GM10248 (cell line): ENCODE measurements around the gene FHOD3.

ENCODE experiments used
- CTCF ChIA-PET: fragments of 300-600 bp; sonication (Branson Sonifier 250); formaldehyde crosslinking; extraction: SDS; loops from one replicate; lab custom pipeline; 2021; ENCODE audit warnings: antibody characterized with exemption; lab: Yijun Ruan, JAX
- POLR2A ChIA-PET: fragments of 350-650 bp; sonication (Branson Sonifier 250); formaldehyde crosslinking; extraction: SDS; loops from one replicate; lab custom pipeline; 2020; ENCODE audit warnings: antibody characterized with exemption; lab: Yijun Ruan, JAX
- DNase-seq: peaks from one replicate; pipeline ENCODE4 v3.0.0; 2012; ENCODE audit errors: extremely low spot score
- CTCF ChIP-seq: IDR thresholded peaks from 2 replicates; pipeline ENCODE4 v1.5.1; 2012; ENCODE audit warnings: mild to moderate bottlenecking, low read depth; ENCODE audit errors: extremely low read depth, missing control alignments, control extremely low read depth

FHOD3 gene

DNA sequence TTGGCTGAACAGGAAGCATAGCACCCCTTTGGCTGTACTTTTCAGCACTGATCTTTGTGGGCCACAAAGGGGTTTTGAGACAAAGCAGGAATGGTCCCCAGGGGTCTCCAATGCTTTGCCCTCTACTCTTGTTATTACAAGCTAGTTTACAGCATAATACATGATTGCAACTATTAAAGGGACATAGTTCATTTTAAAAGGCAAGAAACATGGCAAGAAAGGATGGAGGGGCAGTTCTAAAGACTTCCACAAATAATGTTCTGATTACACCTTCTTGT lies 196.6 kb downstream of the FHOD3 start:
- TF ChIP-seq CTCF = no peak
- POLR2A ChIA-PET = interaction anchor here (0.6 kb wide), 1 partner anchor 15 kb away, joined by 5 read pairs; no protein-coding TSS in a partner anchor
- CTCF ChIA-PET = interaction anchor here (1.0 to 1.1 kb wide), 2 partner anchors 13 to 14 kb away, joined by 3 read pairs; no protein-coding TSS in a partner anchor
- DNase-seq = no peak

- CTCF ChIA-PET = interaction anchor here (1.1 to 1.4 kb wide), 2 partner anchors 16 to 24 kb away, joined by 3 to 4 read pairs; no protein-coding TSS in a partner anchor
- POLR2A ChIA-PET = no interaction called here
- DNase-seq = no peak
- TF ChIP-seq CTCF = no peak
Measured at GRCh38 chr18:36496022-36496421, 198.5 kb downstream of the FHOD3 start.

GRCh38 chr18:36499938-36500337 lies 202.4 kb downstream of the FHOD3 start:
- POLR2A ChIA-PET = no interaction called here
- CTCF ChIA-PET = no interaction called here
- DNase-seq = peak; percentile 25
- no peak for TF ChIP-seq CTCF

DNA sequence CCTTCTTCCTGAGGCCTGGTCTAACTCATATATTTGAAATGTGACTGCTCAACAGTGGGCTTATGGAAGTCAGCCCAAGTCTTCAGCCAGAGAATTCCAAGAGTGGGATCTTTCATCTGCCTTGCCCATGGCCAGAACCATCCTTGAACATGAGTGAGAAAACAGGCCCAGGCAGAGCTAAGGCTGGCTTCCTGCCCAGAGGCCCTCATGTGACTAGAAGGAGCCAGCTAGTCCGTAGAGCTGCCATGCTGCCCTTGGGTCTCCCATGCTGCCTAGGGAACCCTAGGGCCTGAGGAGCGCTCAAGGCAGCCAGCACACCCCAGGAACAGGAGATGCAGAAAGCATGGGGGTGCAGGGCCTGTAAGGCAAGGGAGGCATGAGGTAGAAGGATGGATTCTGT lies 203.6 kb downstream of the FHOD3 start:
- no peak for TF ChIP-seq CTCF
- no peak for DNase-seq
- ChIA-PET CTCF (interaction anchor here (1.1 kb wide), 1 partner anchor 10 kb away, joined by 3 read pairs; no protein-coding TSS in a partner anchor), POLR2A (no interaction called here)

DNA sequence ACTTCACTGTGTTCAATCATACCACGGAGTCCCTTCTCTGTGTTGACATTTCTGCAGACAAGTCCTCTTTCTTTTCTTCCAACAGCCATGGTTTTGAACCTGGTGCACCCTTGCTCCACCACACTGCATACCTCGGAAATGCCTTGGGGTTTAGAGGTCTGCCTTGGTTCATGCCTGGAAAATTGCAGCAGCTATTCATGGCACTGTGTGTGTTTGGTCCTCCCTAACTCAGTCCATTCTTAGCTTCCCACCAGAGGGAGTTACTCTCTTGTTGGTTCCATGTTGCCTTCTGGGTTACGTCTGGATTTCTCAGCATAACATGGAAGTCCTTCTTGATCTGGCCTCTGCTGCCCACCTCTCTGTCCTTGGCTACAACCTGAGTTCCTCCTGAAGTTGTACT lies 206.0 kb downstream of the FHOD3 start:
- POLR2A ChIA-PET = no interaction called here
- CTCF ChIA-PET = no interaction called here
- DNase-seq = no peak
- no peak for TF ChIP-seq CTCF

DNA sequence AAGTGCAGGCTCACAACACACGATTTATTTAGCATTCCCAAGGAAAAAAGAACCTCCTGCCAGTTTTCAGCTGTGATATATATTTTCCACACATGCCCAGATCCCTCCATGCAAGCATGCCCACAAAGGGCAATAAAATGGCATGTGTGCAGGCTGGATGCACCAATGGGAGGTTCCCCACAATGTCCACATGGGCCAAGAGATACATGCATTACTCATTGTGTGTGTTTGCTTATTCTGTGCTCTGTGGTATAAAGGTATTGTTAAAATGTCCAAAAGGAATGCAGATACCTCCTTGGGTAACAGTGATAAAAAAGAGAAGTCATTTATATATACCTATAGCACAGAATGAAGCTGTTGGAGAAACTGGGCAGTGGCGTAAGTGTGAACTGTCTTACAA lies 207.4 kb downstream of the FHOD3 start:
- POLR2A ChIA-PET = no interaction called here
- CTCF ChIA-PET = interaction anchor here (1.0 to 1.6 kb wide), 2 partner anchors 15 to 145 kb away, joined by 3 to 5 read pairs; no protein-coding TSS in a partner anchor
- no peak for DNase-seq
- no peak for TF ChIP-seq CTCF
